Stimulated activated naive B cell treated with anti-CD40 and anti-IgM and Interleukin-4, amounts not matched to agents 10 μg/mL and 1 μg/mL and 100 μg/mL, for 72 hours (primary cell): ENCODE data around the gene TRERF1.
A peak's percentile ranks its signal among the peaks of the same experiment; 100 is the strongest.

Source experiments
- ATAC-seq, 2 donors: fragments of 150-1000 bp; cut with Tn5 transposase; replicated peaks; 2 replicates each; pipeline ENCODE4 v1.10.0; 2021; ENCODE audit warnings: moderate library complexity in 1 of 2
- DNase-seq: peaks from one replicate; pipeline ENCODE4 v3.0.0; 2021
- H3K27ac Mint-ChIP-seq: one replicate; pipeline ENCODE4 v1.8.0; 2022; ENCODE audit warnings: mild to moderate bottlenecking, mixed read lengths
- H3K27me3 Mint-ChIP-seq, 2 donors: one replicate each; pipeline ENCODE4 v1.8.0; 2022; ENCODE audit warnings: mixed read lengths in 2 of 2
- H3K36me3 Mint-ChIP-seq, 2 donors: one replicate each; pipeline ENCODE4 v1.8.0; 2022; ENCODE audit warnings: mixed read lengths in 2 of 2, mild to moderate bottlenecking in 1 of 2
- H3K4me1 Mint-ChIP-seq, 2 donors: one replicate each; pipeline ENCODE4 v1.8.0; 2022; ENCODE audit warnings: mixed read lengths in 2 of 2, mild to moderate bottlenecking in 1 of 2
- H3K4me3 Mint-ChIP-seq, 2 donors: one replicate each; pipeline ENCODE4 v1.8.0; 2022; ENCODE audit warnings: mild to moderate bottlenecking in 2 of 2, mixed read lengths in 2 of 2, moderate library complexity in 1 of 2
- H3K9me3 Mint-ChIP-seq, 2 donors: one replicate each; pipeline ENCODE4 v1.8.0; 2022; ENCODE audit warnings: mixed read lengths in 2 of 2, mild to moderate bottlenecking in 1 of 2

The TRERF1 gene

DNA sequence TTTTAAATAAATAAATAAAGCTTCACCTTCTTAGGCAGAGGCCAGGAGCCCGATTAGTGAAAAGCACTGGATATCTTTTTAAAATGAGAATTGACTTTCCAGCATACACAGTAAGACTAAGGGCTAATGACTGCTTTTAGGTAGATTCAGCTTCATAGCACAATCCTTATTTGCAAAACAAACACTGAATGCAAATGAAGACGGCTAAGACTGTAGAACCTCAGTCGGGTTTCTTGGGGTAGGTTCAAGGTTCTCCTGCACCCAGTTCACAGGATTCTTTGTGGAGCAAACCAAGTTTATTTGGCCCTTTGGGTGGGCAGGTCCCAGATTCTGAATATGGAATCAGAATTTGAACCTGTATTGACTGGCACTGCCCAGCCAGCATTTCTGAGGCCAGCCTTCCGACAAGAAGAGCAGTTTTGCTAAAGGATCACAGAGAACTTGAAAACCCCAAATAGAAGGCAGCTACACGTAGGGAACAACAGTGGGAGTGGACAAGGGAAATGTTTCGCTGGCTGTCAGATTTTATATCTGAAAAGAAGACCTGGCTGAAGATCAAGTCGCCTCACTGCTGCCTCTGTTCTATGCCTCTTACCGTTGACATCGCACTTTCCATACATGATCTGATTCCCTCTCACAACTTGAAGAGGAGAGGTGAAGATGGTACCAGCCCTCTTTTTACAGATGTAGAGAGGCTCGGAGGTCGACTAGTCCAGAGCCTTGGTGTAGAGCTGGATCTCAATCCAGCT is 8.2 kb downstream of the TRERF1 start:
- H3K9me3 Mint-ChIP-seq: no peaks in the 10 kb centered on the region
- H3K27ac Mint-ChIP-seq: no peak overlapping the region
- no peak for DNase-seq
- H3K27me3 Mint-ChIP-seq: peaks cover 0 to 10% of the 10 kb centered on the region in 2 donors
- no peaks in the 10 kb centered on the region for H3K4me1 Mint-ChIP-seq
- ATAC-seq: no peak
- no peak overlapping the region for H3K4me3 Mint-ChIP-seq
- H3K36me3 Mint-ChIP-seq: no peaks in the 10 kb centered on the region

DNA sequence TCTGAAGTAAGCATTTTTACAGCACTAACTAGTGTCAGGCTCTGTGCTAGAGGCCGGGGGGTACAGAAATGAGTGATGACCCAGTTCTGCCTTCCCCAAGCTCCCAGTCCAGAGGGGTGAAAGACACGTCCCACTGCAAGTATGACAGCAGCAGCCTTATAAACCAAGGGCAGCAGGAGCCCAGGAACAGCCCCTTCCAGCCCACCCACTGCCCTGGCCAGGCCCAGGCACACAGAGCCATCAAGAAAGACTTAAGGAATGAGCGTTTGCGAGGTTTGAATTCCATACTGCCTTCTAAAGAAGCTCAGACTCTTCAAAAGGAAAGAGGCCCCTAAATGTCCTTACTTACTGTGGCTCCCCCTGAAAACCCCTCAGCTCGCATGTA is 10.0 kb downstream of the TRERF1 start:
- H3K4me3 Mint-ChIP-seq: no peak overlapping the region
- DNase-seq: no peak
- no peak overlapping the region for H3K27ac Mint-ChIP-seq
- no peaks in the 10 kb centered on the region for H3K9me3 Mint-ChIP-seq
- no peak for ATAC-seq
- H3K36me3 Mint-ChIP-seq: no peaks in the 10 kb centered on the region
- H3K27me3 Mint-ChIP-seq: peaks cover 0 to 6% of the 10 kb centered on the region in 2 donors
- H3K4me1 Mint-ChIP-seq: no peaks in the 10 kb centered on the region

DNA sequence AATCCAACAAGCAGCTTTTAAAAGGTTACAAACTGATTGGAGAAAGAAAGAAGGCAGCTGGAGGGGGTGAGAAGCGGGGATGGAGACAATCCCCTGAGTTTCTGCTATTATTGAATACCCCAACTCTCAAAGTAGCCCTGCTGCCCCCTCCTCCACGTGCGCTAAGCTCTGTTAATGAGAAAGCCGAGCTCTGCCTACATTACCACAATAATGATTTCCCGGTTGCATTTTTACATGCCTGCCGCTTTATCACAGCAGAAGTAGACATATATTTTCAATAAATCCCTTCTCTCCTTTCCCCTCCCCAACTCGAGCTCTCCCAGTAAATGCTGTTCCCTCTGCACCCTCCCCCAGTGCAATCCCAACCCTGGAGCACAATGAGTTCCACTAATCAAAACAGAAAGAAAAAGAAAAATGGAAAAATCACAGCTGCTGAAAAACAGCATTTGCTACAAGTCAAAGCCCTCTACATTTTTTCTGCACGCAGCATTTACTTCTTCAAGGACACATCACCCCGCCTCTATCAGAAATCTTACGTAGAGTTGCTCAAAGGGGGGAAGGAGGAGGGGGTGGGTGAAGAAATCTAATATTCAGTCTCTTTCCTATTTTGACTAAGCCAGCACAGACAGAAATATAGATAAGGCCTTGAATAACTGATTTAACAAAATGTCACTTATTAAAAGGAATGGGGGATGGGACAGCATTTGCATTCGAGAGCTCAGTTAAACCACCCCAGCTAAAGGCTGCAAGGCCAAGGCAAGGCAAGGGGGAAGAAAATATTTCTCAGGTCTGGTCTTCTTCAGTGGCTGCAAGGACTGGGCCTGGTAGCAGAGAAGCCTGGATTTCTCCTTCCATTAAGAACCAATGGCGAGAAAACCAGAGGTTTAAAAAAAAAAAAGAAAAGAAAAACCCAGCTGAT is 10.7 kb downstream of the TRERF1 start:
- Mint-ChIP-seq H3K27ac (no peak overlapping the region), H3K27me3 (peaks cover 0 to 6% of the 10 kb centered on the region in 2 donors), H3K4me1 (no peaks in the 10 kb centered on the region), H3K4me3 (no peak overlapping the region), H3K36me3 (no peaks in the 10 kb centered on the region), H3K9me3 (no peaks in the 10 kb centered on the region)
- DNase-seq (no peak), ATAC-seq (no peak)

DNA sequence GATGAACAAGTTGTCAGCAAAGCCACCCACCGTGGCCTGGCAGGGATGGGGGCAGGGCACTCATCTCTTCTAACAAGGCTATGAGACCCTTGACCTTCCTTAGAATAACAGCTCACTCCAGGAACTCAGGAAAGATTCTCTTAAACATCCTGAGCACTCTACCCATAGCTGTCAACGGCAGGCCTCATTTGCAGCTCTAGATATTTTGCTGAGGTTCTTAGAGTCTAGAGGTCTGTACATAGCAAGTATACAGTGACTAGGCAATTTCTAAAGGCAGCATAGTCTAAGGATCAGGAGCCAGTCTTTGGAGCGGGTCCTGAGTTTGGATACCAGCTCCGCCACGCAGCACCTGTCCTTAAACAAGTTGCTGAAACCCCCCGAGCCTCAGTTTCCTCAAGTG is 11.7 kb downstream of the TRERF1 start:
- Mint-ChIP-seq H3K27me3 (no peaks in the 10 kb centered on the region), H3K4me1 (no peaks in the 10 kb centered on the region), H3K36me3 (peaks cover 0 to 1% of the 10 kb centered on the region in 2 donors), H3K9me3 (no peaks in the 10 kb centered on the region), H3K4me3 (no peak overlapping the region), H3K27ac (no peak overlapping the region)
- no peak for DNase-seq
- no peak for ATAC-seq

DNA sequence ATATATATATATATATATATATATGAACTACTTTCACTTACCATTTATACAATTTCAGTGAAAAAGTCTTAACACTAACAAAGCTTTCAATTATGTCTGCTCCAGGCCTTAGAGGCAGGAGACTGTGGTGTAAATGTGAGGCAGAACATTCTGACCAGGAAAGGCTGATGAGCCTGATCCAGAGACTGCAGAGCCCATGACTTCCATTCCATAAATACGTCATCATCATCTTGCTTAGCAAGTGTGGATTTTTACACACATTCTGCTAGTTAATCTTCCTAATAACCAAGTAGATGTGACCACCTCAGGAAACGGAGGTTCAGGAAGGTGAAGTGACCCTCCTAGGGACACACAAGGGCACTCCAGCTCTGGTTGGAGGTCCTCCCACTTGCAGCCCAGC is 14.9 kb downstream of the TRERF1 start:
- DNase-seq (no peak), ATAC-seq (no peak)
- no peak overlapping the region for H3K27ac Mint-ChIP-seq
- H3K36me3 Mint-ChIP-seq: peaks cover 10 to 16% of the 10 kb centered on the region in 2 donors
- H3K4me3 Mint-ChIP-seq: no peak overlapping the region
- H3K4me1 Mint-ChIP-seq: no peaks in the 10 kb centered on the region
- no peaks in the 10 kb centered on the region for H3K27me3 Mint-ChIP-seq
- H3K9me3 Mint-ChIP-seq: peaks cover 10 to 12% of the 10 kb centered on the region in 2 donors

DNA sequence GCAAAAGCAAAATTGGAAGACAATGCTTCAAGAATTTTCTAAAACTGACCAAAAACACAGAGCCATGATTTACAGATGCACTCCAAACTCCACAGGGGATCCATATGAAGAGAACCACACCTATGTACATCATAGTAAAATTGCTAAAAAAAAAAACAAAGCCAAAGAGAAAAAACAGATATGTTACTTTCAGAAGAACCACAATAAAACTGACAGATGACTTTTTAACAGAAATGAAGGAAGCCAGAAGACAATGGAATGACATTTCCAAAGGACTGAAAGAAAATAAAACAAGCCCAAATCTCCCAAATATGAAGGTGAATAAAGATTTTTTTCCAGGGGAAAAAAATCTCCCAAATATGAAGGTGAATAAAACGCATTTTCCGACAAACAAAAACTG is 17.5 kb downstream of the TRERF1 start:
- H3K27ac Mint-ChIP-seq: no peak overlapping the region
- H3K4me3 Mint-ChIP-seq: no peak overlapping the region
- H3K4me1 Mint-ChIP-seq: peaks cover under 1 to 2% of the 10 kb centered on the region in 2 donors
- H3K9me3 Mint-ChIP-seq: peaks cover 11 to 12% of the 10 kb centered on the region in 2 donors
- peaks cover 10 to 16% of the 10 kb centered on the region in 2 donors for H3K36me3 Mint-ChIP-seq
- DNase-seq (no peak), ATAC-seq (no peak)
- no peaks in the 10 kb centered on the region for H3K27me3 Mint-ChIP-seq

DNA sequence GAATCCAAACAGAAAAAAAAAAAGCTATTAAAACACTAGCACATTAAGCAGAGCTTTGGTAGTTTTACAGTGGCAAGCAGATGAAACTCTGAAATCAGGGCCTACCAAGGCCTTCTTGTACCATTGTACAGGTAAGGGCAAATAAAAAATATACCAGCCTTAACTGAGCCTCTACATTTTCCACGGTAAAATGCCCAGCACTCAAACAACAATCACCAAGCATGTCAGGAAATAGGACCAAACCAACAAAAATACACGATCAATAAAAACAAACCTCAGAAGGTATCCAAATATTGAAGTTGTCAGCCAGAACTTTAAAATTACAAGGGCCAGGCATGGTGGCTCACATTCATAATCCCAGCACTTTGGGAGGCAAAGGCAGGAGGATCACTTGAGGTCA is 18.3 kb downstream of the TRERF1 start:
- Mint-ChIP-seq H3K27me3 (no peaks in the 10 kb centered on the region), H3K27ac (no peak overlapping the region), H3K9me3 (peaks cover 11 to 12% of the 10 kb centered on the region in 2 donors), H3K4me1 (peaks cover 8 to 10% of the 10 kb centered on the region in 2 donors), H3K36me3 (peaks cover 10 to 16% of the 10 kb centered on the region in 2 donors), H3K4me3 (no peak overlapping the region)
- ATAC-seq (no peak), DNase-seq (no peak)

DNA sequence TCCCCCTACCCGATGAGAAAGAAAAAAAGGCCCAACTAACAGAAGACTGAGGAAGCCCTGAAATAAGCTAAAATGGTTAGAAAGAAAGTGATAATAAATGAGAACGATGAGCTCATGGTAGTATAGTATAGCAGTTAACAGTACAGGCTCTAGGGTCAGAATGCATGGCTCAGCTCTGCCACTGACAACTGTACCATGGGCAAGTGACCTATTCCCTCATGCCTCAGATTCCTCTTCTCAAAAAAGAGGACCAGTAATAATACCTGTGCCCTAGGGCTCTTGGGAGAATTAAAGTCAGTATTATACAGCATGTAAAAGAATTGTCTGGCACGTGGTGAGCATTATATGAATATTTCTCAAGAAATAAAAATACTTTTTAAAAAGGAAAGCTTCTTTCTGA is 19.8 kb downstream of the TRERF1 start:
- peaks cover 10 to 16% of the 10 kb centered on the region in 2 donors for H3K36me3 Mint-ChIP-seq
- ATAC-seq (no peak), DNase-seq (no peak)
- H3K27ac Mint-ChIP-seq: no peak overlapping the region
- H3K4me1 Mint-ChIP-seq: peaks cover 13 to 19% of the 10 kb centered on the region in 2 donors
- no peak overlapping the region for H3K4me3 Mint-ChIP-seq
- no peaks in the 10 kb centered on the region for H3K27me3 Mint-ChIP-seq
- peaks cover 11 to 12% of the 10 kb centered on the region in 2 donors for H3K9me3 Mint-ChIP-seq

DNA sequence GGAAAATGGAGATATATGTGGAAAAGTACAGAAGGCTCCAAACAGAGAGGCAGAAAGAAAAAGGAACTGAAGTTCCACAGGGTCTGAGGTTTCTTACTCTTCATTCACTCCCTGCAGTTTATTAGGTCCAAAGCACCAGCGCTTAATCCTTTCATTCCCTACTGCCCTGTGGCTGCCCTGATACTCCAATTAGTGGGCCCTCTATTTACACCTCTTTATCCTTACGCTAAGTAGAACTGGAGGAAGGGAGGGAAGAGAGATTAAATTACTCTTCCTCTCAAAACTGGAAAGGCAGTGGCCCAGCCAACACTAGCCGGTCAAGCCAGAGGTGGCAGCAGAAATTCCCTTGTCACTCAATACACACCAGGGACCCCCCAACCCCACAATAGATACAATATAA is 20.4 kb downstream of the TRERF1 start:
- ATAC-seq: no peak
- Mint-ChIP-seq H3K27ac (no peak overlapping the region), H3K9me3 (peaks cover 11 to 12% of the 10 kb centered on the region in 2 donors), H3K27me3 (no peaks in the 10 kb centered on the region), H3K4me1 (peaks cover 13 to 19% of the 10 kb centered on the region in 2 donors), H3K4me3 (no peak overlapping the region), H3K36me3 (peaks cover 10 to 16% of the 10 kb centered on the region in 2 donors)
- no peak for DNase-seq

DNA sequence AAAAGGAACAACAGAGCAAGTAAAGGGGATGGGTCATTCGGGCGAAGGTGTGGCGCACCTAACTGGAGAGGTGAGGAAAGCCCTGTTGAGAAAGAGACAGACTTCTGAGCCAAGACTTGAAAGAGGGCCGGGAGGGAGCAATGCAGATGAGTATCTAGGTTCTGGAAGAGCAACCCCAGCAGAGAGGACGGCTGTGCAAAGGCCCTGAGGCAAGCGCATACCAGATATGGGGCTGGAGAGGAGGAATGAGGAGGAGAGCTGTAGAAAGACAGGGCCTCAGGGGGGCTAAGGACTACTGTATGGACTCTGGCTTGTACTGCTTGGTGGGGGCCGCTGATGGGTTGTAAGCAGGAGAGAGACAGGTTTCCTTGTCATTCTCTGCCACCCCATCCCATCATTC is 21.9 kb downstream of the TRERF1 start:
- Mint-ChIP-seq H3K27ac (no peak overlapping the region), H3K4me3 (no peak overlapping the region), H3K27me3 (peaks cover 0 to 3% of the 10 kb centered on the region in 2 donors), H3K9me3 (peaks cover 11 to 12% of the 10 kb centered on the region in 2 donors), H3K4me1 (peaks cover 17 to 24% of the 10 kb centered on the region in 2 donors), H3K36me3 (peaks cover 8 to 16% of the 10 kb centered on the region in 2 donors)
- DNase-seq (no peak), ATAC-seq (no peak)

DNA sequence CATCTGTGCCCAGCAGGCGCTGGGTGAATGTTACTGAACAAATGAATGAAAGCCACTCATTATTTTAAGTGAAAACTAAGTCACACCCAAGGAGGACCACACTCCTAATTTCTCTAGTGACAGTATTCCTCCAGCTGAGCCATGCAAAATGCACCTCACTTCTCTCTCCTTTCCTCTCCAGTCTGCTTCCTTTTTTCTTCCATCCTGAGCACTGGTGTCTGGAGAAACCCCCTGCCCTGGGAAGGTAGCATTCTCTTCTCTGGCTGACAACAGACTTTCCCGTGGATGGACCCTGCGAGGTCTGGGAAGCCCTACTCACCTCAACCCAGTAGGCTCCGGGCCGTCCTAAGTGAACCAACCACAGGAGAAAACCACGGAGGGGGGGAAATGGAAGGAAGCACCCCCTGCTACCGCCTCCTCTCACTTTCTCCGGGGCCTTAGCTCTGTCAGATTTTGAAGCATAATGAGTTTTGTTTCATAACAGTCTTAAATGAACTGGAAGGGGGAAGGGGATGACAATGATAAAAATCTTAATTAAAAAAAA is 22.6 kb downstream of the TRERF1 start:
- Mint-ChIP-seq H3K9me3 (peaks cover 9% of the 10 kb centered on the region in 2 donors), H3K27me3 (peaks cover 0 to 7% of the 10 kb centered on the region in 2 donors), H3K27ac (no peak overlapping the region), H3K36me3 (peaks cover 7 to 11% of the 10 kb centered on the region in 2 donors), H3K4me3 (no peak overlapping the region), H3K4me1 (peaks cover 21 to 24% of the 10 kb centered on the region in 2 donors)
- ATAC-seq (no peak), DNase-seq (no peak)

DNA sequence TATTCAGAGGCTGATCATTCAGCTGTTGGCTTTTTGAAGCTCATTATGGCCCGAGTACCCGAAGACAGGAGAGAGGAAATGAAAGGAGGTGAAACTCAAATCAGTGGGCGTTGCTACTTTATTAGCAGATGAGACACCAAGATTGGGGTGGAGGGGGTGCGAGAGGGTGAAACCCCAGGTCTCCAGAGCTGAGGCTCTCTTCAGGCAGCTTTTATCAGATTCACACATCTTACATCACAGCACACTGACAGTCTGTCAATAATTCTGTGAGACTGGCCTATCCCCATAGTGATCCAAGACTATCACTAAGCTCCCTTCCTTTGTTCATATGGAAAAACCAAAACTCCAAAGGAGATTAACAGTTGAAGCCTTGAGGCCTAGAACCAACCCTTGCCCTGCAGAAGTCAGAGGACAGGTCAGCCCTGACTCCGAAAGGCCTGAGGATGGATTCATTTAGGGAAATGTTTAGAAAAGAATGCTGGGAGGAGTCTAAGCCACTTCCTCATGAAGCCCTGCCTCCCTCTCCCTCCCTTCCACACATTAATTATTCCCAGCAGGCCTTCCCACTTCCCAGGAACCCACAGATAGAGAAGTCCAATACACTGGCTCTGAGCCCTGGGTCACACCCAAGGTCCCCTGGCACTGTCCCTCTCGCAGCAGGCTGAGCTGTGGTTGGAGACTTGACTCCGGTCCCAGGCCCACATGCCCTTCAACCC is 23.2 kb downstream of the TRERF1 start:
- DNase-seq (no peak), ATAC-seq (peak; percentile 87 to 92)
- Mint-ChIP-seq H3K27ac (no peak overlapping the region), H3K27me3 (peaks cover 0 to 7% of the 10 kb centered on the region in 2 donors), H3K4me1 (peaks cover 21 to 25% of the 10 kb centered on the region in 2 donors), H3K36me3 (peaks cover 2 to 5% of the 10 kb centered on the region in 2 donors), H3K9me3 (peaks cover 3 to 5% of the 10 kb centered on the region in 2 donors), H3K4me3 (peak overlapping the region in 1 of 2 donors; percentile 28)

DNA sequence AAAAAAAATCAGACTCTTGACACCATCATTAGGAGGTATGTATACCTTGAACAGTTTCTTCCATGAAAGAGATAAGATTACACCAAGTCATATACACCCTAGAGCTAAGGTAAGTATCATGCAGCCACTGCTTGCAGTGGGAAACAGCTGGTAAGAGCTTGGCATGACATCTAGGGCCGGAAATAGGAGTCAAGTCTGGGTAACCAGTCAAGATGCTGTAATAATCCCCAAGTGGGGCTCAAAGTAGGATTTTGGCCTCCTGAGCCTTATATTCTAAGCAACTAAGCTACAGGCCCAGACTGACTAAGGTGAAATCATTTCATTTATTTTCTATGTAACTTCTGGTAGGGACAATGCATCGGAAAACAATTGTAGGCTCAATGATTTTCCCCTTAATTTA is 23.9 kb downstream of the TRERF1 start:
- Mint-ChIP-seq H3K27me3 (peaks cover 0 to 7% of the 10 kb centered on the region in 2 donors), H3K9me3 (peaks cover 0 to 2% of the 10 kb centered on the region in 2 donors), H3K36me3 (no peaks in the 10 kb centered on the region), H3K4me3 (peak overlapping the region in 1 of 2 donors; percentile 28), H3K4me1 (peaks cover 25 to 30% of the 10 kb centered on the region in 2 donors), H3K27ac (no peak overlapping the region)
- DNase-seq (no peak), ATAC-seq (peak; percentile 6 to 21)

DNA sequence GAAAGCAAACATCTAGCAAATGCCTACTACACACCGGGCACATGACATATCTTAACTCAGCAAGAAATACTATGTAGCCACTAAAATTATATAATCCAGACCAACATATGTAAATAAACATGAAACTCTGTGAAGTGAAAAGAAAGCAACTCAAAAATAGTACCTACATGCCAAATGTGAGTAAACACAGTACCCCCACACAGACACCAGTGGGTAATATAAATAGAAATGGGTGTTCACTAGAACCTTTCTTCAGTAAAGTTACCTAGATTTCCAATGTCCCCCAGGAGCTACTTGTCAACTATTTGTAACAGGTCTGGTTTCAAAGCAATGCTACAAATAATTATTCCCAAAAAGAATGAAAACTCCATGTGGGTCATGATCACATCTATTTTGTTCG is 25.5 kb downstream of the TRERF1 start:
- Mint-ChIP-seq H3K27me3 (peaks cover 0 to 7% of the 10 kb centered on the region in 2 donors), H3K4me1 (peaks cover 25 to 30% of the 10 kb centered on the region in 2 donors), H3K27ac (no peak overlapping the region), H3K9me3 (peaks cover 0 to 2% of the 10 kb centered on the region in 2 donors), H3K4me3 (no peak overlapping the region), H3K36me3 (no peaks in the 10 kb centered on the region)
- DNase-seq (no peak), ATAC-seq (no peak)
